Kidney (tissue), 14 donors: ENCODE results near the gene MAP3K14. TPM values are rescaled to one million over a fixed set of nuclear protein-coding genes. Genes with fewer than 3 reads are reported as not detected.
A peak's percentile ranks its signal among the peaks of the same experiment; 100 is the strongest.

ENCODE experiments used
- DNase-seq, 5 donors: peaks; one replicate each; pipeline ENCODE4 v3.0.0-alpha.2; 2013 to 2020
- FAIRE-seq: peaks from 2 replicates; lab custom pipeline; 2012; peaks lifted over from hg19 to GRCh38; lab: Jason Lieb, UNC
- H3K27ac ChIP-seq, 2 donors: one replicate each; pipeline ENCODE4 v1.7.0; 2013; ENCODE audit warnings: low read depth in 2 of 2, low read length in 2 of 2, inconsistent platforms in 1 of 2
- H3K27me3 ChIP-seq: one replicate; pipeline ENCODE4 v1.7.1; 2013; ENCODE audit warnings: low read length, inconsistent platforms; ENCODE audit not compliant: control insufficient read depth, insufficient read depth
- H3K36me3 ChIP-seq, 3 donors: one replicate each; pipeline versions ENCODE4 v1.7.0 to v1.7.1; 2013; ENCODE audit warnings: low read length in 3 of 3, control low read depth in 1 of 3, inconsistent platforms in 1 of 3; ENCODE audit not compliant: insufficient read depth in 3 of 3, control insufficient read depth in 2 of 3
- H3K4me1 ChIP-seq, 3 donors: one replicate each; pipeline versions ENCODE4 v1.7.0 to v1.7.1; 2013; ENCODE audit warnings: low read length in 3 of 3, inconsistent platforms in 1 of 3, low read depth in 1 of 3; ENCODE audit not compliant: control insufficient read depth in 2 of 3, insufficient read depth in 2 of 3
- H3K4me3 ChIP-seq, 3 donors: one replicate each; pipeline versions ENCODE4 v1.7.0 to v1.8.1; 2013; ENCODE audit warnings: low read length in 3 of 3, control low read depth in 1 of 3, inconsistent platforms in 1 of 3
- H3K9ac ChIP-seq, 3 donors: one replicate each; pipeline versions ENCODE4 v1.7.0 to v1.7.1; 2013; ENCODE audit warnings: low read length in 3 of 3, control low read depth in 1 of 3, inconsistent platforms in 1 of 3
- H3K9me3 ChIP-seq, 3 donors: one replicate each; pipeline versions ENCODE4 v1.7.0 to v1.7.1; 2013; ENCODE audit warnings: low read length in 3 of 3, control low read depth in 1 of 3, inconsistent platforms in 1 of 3; ENCODE audit not compliant: control insufficient read depth in 2 of 3, insufficient read depth in 1 of 3
- intact Hi-C: fragments of 100-400 bp; cut with DNase I; formaldehyde crosslinking; loops from one replicate; pipeline ENCODE4 v1.11.1; 2022
- polyA plus RNA-seq: library from polyadenylated mRNA; stranded (reverse); fragments of 350-450 nt; fragmentation: Illumina TruSeq; extraction: RNeasy Lipid Tissue Mini Kit (QIAGEN cat#74804); gene quantifications from one replicate; pipeline ENCODE4 v1.2.3, GENCODE V29; 2014; ENCODE audit warnings: low read depth, low replicate concordance; ENCODE audit not compliant: insufficient read depth
- total RNA-seq: library from RNA; stranded (reverse); fragmentation: NEBNext Ultra II Directional; extraction: Animal tissue kit (Norgen Biotek cat#: 25700); gene quantifications from one replicate; pipeline ENCODE4 v1.2.1, GENCODE V29; 2021
- TF ChIP-seq, protein P1 (sequence below): IDR thresholded peaks from 3 replicates; pipeline ENCODE4 v1.5.1; 2012; ENCODE audit warnings: mild to moderate bottlenecking, moderate library complexity, borderline replicate concordance; ENCODE audit not compliant: insufficient read depth; ENCODE audit errors: extremely low read depth
- donor health status: control.
- donor health status: control.
- donor health status: control.
- donor health status: control.
- donor health status: control.
- donor health status: DM: yes; HTN: yes; CAD: no.
- donor health status: Normal renal cell carcinoma (clear cell type).

The MAP3K14 gene
- total and polyA plus RNA-seq, 2 donors from 2014 or later = 7.6 to 24.5 TPM

DNA sequence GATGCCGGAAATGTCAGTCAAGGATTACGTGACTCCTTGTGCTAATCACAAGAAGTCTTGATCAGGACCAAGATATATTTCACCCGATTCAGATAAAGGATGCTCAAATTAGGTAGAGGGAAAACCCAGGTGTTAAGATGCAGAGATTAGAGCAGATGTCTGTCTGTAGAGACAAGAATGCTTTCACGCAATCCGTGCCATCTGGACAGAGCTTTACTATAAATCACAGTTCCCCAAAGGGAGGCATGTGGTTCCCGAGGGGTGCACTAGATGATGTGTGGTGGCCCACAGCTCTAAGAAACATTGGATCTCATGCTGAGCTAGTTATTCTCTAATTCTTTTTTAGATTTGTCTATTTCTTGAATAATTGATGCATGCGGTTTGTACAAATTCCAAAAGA lies 9.8 kb upstream of the MAP3K14 start:
- H3K27me3 ChIP-seq = no peaks in the 10 kb centered on the region
- no peaks in the 10 kb centered on the region for H3K9me3 ChIP-seq
- intact Hi-C loops = no loop called here
- TF ChIP-seq, protein P1, sequence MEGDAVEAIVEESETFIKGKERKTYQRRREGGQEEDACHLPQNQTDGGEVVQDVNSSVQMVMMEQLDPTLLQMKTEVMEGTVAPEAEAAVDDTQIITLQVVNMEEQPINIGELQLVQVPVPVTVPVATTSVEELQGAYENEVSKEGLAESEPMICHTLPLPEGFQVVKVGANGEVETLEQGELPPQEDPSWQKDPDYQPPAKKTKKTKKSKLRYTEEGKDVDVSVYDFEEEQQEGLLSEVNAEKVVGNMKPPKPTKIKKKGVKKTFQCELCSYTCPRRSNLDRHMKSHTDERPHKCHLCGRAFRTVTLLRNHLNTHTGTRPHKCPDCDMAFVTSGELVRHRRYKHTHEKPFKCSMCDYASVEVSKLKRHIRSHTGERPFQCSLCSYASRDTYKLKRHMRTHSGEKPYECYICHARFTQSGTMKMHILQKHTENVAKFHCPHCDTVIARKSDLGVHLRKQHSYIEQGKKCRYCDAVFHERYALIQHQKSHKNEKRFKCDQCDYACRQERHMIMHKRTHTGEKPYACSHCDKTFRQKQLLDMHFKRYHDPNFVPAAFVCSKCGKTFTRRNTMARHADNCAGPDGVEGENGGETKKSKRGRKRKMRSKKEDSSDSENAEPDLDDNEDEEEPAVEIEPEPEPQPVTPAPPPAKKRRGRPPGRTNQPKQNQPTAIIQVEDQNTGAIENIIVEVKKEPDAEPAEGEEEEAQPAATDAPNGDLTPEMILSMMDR = no peak
- FAIRE-seq = no peak
- H3K4me3 ChIP-seq = no peak overlapping the region
- H3K9ac ChIP-seq = no peak overlapping the region
- H3K4me1 ChIP-seq = peaks cover 0 to under 1% (median 0%) of the 10 kb centered on the region in 3 donors
- no peaks in the 10 kb centered on the region for H3K36me3 ChIP-seq
- H3K27ac ChIP-seq = no peak overlapping the region
- DNase-seq = no peak

DNA sequence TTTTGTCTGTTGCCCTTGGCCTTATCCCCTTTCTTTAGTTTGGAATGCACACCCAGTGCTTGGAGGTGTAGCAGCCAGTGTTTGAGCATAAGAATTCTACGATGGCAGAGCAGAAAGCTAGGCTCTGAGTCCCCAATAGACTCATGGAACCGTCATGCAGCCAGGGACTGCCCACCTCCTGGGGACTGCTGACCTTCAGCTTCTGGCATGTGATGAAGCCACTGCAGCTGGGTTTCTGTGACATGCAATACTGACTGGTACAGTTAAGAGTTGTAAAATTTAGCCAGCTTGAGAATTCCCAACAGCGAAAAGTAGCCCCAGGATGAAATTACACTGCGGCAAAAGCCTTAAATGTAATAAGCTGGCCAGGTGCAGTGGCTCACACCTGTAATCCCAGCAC lies 9.0 kb upstream of the MAP3K14 start:
- peak in 1 of 5 donors; percentile 10 for DNase-seq

DNA sequence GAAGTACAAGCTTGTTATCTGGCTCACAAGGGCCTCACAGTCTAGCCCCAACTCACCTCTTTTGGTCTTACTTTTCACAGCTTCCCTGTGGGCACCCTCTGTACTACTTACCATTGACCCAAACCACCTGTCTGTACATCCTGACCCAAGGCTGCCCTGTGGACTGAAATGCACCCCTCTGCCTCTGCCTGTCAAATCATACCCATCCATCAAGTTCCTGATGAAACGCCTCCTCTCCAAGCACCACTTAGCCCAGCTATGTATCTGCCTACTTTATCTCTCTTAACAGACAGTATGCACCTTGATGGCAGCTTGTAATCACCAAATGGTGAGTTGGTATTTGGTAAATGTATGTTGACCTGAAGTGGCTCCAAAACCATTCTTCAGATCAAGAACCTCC lies 7.5 kb upstream of the MAP3K14 start:
- DNase-seq = peak in 1 of 5 donors; percentile 2
- FAIRE-seq = no peak
- Histone ChIP-seq H3K36me3 (no peaks in the 10 kb centered on the region), H3K27ac (no peak overlapping the region), H3K4me1 (peaks cover 0 to 4% (median 2%) of the 10 kb centered on the region in 3 donors), H3K27me3 (no peaks in the 10 kb centered on the region), H3K4me3 (no peak overlapping the region), H3K9me3 (no peaks in the 10 kb centered on the region), H3K9ac (no peak overlapping the region)
- TF ChIP-seq, protein P1 = no peak
- intact Hi-C loops = no loop called here

More for the DNA sequence above, 9.0 kb upstream of the MAP3K14 start:
- Histone ChIP-seq H3K27ac (no peak overlapping the region), H3K27me3 (no peaks in the 10 kb centered on the region), H3K9me3 (no peaks in the 10 kb centered on the region), H3K9ac (no peak overlapping the region), H3K4me1 (peaks cover 0 to 4% (median 2%) of the 10 kb centered on the region in 3 donors), H3K4me3 (no peak overlapping the region), H3K36me3 (no peaks in the 10 kb centered on the region)
- TF ChIP-seq, protein P1 = no peak
- FAIRE-seq = no peak
- intact Hi-C loops = no loop called here

DNA sequence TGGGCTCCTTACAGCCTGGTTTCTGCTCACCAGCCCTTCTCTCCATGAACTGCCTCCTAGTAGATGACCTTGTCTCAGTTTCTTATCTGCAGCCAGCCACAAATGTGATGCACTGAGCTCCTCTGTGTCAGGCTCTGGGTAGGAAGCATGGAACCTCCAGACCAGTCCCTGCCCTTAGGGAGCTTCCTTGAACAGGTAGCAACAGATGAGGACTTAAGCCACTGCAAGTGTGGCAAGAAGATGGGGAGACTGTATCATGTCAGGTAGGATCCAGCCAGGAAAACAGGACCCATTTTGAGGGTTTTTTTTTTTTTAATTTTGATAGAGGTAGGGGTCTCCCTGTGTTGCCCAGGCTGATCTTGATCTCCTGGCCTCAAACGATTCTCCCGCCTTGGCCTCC lies 5.3 kb upstream of the MAP3K14 start:
- Histone ChIP-seq H3K27me3 (no peaks in the 10 kb centered on the region), H3K9me3 (no peaks in the 10 kb centered on the region), H3K9ac (no peak overlapping the region), H3K4me3 (no peak overlapping the region), H3K4me1 (peaks cover 0 to 8% (median 2%) of the 10 kb centered on the region in 3 donors), H3K36me3 (no peaks in the 10 kb centered on the region), H3K27ac (no peak overlapping the region)
- FAIRE-seq = no peak
- intact Hi-C loops = no loop called here
- TF ChIP-seq, protein P1 = no peak
- DNase-seq = no peak
